ENCODE measurements around the gene HDGFL2.

The HDGFL2 gene

DNA sequence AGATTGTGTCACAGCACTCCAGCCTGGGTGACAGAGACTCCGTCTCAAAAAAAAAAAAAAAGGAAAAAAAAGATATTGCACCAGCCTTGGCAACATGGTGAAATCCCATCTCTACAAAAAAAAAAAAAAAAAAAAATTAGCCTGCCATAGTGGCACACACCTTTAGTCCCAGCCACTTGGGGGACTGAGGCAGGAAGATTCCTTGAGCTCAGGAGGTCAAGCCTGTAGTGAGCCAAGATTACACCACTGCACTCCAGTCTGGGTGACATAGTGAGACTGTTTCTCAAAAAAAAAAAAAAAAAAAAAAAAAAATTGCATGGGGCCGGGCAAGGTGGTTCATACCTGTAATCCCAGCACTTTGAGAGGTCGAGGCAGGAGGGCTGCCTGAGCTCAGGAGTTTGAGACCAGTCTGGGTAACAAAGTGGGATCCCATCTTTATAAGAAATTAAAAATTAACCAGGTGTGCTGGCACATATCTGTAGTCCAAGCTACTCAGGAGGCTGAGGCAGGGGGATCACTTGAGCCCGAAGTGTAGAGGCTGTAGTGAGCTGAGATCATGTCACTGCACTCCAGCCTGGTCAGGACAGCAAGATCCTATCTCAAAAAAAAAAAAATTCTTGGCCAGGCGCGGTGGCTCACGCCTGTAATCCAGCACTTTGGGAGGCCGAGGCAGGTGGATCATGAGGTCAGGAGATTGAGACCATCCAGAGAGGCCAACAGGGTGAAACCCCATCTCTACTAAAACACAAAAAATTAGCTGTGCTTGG, 7.1 kb upstream of the HDGFL2 start:
- in situ Hi-C loops (cut with MboI; ENCODE audit: low sequenced_read_pairs) = no loop called here

DNA sequence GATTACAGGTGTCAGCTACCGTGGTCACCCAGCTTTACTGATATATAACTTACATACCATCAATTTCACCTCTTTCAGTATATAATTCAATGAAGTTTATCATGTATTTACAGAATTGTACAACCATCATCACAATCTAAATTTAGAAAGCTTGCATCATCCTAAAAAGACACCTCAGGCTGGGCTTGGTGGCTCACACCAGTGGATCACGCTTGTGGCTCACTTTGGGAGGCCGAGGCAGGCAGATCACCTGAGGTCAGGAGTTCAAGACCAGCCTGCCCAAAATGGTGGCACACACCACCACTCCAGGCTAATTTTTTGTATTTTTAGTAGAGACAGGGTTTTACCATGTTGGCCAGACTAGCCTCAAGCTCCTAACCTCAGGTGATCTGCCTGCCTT, 4.3 kb upstream of the HDGFL2 start:
- in situ Hi-C loops (cut with MboI; ENCODE audit: low sequenced_read_pairs) = no loop called here

GRCh38 chr19:4471403-4472173, 509 bp upstream of the HDGFL2 start:
- in situ Hi-C loops (cut with MboI; ENCODE audit: low sequenced_read_pairs) = no loop called here

DNA sequence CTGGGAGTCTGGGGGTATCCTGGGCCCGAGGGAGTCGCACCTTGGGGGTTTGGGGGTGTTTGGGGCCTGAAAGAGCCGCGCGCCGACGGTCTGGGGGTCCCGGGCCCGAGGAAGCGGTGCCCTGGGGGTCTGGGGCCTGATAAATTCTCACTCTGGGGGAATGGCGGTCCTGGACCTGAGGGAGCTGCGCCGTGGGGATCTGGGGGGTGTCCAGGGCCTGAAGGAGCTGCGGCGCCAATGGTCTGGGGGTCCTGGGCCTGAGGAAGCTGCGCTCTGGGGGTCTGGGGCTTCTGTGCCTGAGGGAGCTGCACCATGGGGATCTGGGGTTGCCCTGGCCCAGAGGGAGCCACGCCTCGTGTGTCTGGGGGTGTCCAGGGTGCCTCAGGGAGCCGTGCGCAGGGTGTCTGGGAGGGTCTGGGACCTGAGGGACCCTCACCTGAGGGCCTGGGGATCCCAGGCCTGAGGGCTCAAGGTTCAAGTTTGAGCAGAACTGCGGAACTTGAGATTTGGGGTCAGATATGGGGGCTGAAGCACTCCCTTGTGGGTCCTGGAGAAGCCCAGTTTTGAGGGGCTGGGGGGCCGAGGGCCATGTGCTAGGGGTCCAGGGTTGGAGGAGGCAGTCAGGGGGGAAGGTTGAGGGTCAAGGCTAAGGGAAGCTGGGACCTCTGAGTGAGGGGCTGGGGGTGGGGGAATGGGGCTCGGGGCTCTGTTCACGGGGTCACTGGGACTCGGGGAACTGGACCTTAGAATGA, 1.1 kb downstream of the HDGFL2 start:
- in situ Hi-C loops (cut with MboI; ENCODE audit: low sequenced_read_pairs) = no loop called here

DNA sequence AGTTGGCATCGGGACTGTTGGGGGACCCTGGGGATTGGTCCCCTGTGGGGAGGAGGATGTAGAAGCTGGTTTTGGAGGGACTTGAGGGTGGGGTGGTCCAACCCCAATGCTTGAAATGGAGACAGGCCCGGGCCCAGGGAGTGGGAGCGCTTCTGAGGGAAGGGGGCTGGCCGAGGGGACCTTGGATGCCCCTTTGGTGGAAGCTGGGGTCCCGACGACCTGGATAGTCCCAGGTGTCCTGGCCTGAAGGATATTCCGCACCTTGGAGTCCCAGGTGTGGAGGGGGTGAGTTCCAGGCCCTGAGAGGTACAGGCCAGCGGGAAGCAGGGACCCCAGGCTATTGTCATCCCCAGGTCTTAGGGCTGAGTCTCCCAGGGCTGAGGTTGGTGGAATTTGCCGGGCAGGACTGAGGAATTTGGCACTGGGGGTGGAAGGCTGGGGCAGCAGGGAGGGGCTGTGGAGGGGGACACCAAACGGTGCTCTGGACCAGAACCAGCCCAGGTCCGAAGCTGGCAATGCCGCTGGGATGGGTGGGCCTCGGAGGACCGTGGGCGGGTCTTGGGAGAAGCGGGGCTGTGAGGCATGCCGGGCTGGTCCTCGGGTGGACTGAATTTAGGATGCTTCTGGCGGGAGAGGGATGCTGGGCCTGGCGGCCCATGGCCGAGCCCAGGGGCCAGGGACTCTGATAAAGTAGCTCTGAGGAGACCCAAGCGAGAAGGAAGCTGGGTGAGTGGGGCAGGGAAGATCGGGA, 1.8 kb downstream of the HDGFL2 start:
- in situ Hi-C loops (cut with MboI; ENCODE audit: low sequenced_read_pairs) = no loop called here

- in situ Hi-C loops (cut with MboI; ENCODE audit: low sequenced_read_pairs) = no loop called here
Measured at GRCh38 chr19:4474514-4475022, 2.5 kb downstream of the HDGFL2 start.

GRCh38 chr19:4477034-4477801, 5.1 kb downstream of the HDGFL2 start:
- in situ Hi-C loops (cut with MboI; ENCODE audit: low sequenced_read_pairs) = no loop called here

DNA sequence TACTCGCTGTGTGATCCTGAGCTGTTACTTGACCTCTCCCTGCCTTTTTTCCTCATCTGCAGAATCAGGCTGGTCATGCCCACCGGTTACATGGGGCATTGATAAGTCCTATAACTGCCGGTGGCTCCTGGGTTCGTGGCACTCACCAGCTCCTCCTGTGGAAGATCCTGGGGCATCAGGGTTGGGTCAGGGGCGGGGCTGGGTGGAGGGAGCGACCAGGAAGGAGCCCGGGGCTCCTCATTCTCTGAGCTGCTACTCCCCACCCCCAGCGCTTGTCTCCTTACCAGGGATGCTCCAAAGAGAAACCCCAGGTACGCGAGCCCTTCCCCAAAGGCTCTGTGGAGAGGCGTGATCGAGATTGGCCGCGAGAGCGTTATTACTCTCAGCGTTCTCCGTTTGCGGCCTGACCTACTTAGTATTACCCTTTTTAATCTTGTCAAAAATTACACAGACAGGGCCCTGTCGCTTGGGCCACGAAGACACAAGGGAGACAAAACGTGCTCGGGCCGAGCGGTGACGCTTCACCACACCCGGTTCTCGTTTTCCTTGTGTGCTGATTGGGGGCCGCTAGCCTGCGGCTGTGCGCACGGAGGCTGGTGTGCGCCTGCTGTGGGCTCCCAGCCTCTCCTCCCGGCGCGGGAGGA, 10.7 kb downstream of the HDGFL2 start:
- in situ Hi-C loops (cut with MboI; ENCODE audit: low sequenced_read_pairs) = no loop called here

- in situ Hi-C loops (cut with MboI; ENCODE audit: low sequenced_read_pairs) = no loop called here
Measured at GRCh38 chr19:4483385-4483784, 11.3 kb downstream of the HDGFL2 start.

GRCh38 chr19:4487572-4487971, 15.5 kb downstream of the HDGFL2 start:
- in situ Hi-C loops (cut with MboI; ENCODE audit: low sequenced_read_pairs) = no loop called here

- in situ Hi-C loops (cut with MboI; ENCODE audit: low sequenced_read_pairs) = no loop called here
Measured at GRCh38 chr19:4488496-4488895, 16.4 kb downstream of the HDGFL2 start.

DNA sequence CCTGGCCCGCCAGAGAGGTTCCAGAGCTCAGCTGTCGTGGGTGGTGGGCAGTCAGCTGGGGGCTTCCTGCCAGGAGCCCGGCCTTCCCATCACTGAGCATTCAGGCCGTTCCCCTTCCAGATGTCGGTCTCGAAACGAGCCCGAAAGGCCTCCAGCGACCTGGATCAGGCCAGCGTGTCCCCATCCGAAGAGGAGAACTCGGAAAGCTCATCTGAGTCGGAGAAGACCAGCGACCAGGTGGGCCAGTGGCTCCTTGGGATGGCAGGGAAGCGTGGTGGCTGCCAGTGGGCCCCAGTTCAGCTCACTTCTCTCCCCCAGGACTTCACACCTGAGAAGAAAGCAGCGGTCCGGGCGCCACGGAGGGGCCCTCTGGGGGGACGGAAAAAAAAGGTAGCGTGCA, 19.3 kb downstream of the HDGFL2 start:
- in situ Hi-C loops (cut with MboI; ENCODE audit: low sequenced_read_pairs) = no loop called here

GRCh38 chr19:4492337-4493103, 20.4 kb downstream of the HDGFL2 start:
- in situ Hi-C loops (cut with MboI; ENCODE audit: low sequenced_read_pairs) = no loop called here

DNA sequence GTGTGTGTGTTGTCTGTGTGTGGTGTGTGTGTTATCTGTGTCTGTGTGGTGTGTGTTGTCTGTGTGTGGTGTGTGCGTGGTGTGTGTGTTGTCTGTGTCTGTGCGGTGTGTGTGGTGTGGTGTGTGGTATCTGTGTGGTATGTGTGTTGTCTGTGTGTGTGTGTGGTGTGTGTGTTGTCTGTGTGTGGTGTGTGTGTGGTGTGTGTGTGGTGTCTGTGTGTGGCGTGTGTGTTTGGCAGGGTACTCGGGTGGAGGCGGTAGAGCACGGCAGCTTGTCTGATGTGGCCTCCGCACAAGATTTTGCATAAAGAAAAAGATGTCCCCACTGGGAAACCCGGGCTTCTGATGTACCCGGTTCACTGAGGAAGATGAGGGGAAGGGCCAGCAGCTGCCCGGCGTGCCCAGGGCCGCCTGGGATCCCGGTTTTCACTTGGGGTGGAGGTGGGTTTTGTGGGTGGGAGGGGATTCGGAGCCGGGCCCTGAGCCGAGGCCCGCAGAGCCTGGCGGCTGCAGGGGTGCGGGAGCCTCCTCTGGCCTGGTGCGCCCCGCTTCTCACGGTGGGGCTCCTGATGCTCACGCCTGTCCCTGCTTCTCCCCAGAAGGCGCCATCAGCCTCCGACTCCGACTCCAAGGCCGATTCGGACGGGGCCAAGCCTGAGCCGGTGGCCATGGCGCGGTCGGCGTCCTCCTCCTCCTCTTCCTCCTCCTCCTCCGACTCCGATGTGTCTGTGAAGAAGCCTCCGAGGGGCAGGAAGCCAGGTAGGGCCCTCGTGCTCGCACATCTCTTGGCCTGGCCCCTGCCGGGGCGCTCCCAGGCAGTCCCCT, 21.2 kb downstream of the HDGFL2 start:
- in situ Hi-C loops (cut with MboI; ENCODE audit: low sequenced_read_pairs) = no loop called here

- in situ Hi-C loops (cut with MboI; ENCODE audit: low sequenced_read_pairs) = no loop called here
Measured at GRCh38 chr19:4493929-4494690, 22.0 kb downstream of the HDGFL2 start.

GRCh38 chr19:4494691-4495064, 22.6 kb downstream of the HDGFL2 start:
- in situ Hi-C loops (cut with MboI; ENCODE audit: low sequenced_read_pairs) = no loop called here

GRCh38 chr19:4495471-4495870, 23.4 kb downstream of the HDGFL2 start:
- in situ Hi-C loops (cut with MboI; ENCODE audit: low sequenced_read_pairs) = no loop called here
